NCI-H446 treated with DMSO at 0.1 percent for 48 hours (cell line): ENCODE data around the gene NDST3.
A peak's percentile ranks its signal among the peaks of the same experiment; 100 is the strongest.

ENCODE experiments used
- DNase-seq: peaks from one replicate; lab custom pipeline; 2025; lab: John Stamatoyannopoulos, UW

The NDST3 gene

GRCh38 chr4:118034053-118034785, at the start of gene NDST3:
TSS of gene NDST3 (plus strand) at chr4:118034486. CDS start at chr4:118053911, 19,425 bp downstream.
- DNase-seq = peak; percentile 94

- DNase-seq = no peak
Measured at GRCh38 chr4:117986321-117986720, 48.0 kb upstream of the NDST3 start.

- no peak for DNase-seq
Measured at GRCh38 chr4:117987464-117987863, 46.8 kb upstream of the NDST3 start.

- peak; percentile 93 for DNase-seq
Measured at GRCh38 chr4:117996891-117997290, 37.4 kb upstream of the NDST3 start.

GRCh38 chr4:118004088-118004487, 30.2 kb upstream of the NDST3 start:
- DNase-seq = no peak

GRCh38 chr4:118005883-118006282, 28.4 kb upstream of the NDST3 start:
- DNase-seq = no peak

- DNase-seq = no peak
Measured at GRCh38 chr4:118012142-118012541, 22.1 kb upstream of the NDST3 start.

- DNase-seq = no peak
Measured at GRCh38 chr4:118014831-118015230, 19.5 kb upstream of the NDST3 start.

- DNase-seq = no peak
Measured at GRCh38 chr4:118018381-118019145, 15.7 kb upstream of the NDST3 start.

- DNase-seq = no peak
Measured at GRCh38 chr4:118026806-118027205, 7.5 kb upstream of the NDST3 start.

- no peak for DNase-seq
Measured at GRCh38 chr4:118029224-118029623, 5.1 kb upstream of the NDST3 start.

GRCh38 chr4:118032691-118033090, 1.6 kb upstream of the NDST3 start:
- DNase-seq = peak; percentile 75

GRCh38 chr4:118033148-118034052, 886 bp upstream of the NDST3 start:
- peak; percentile 80 for DNase-seq

GRCh38 chr4:118035309-118035708, 1.0 kb downstream of the NDST3 start:
- no peak for DNase-seq

- no peak for DNase-seq
Measured at GRCh38 chr4:118036336-118036735, 2.0 kb downstream of the NDST3 start.

GRCh38 chr4:118037955-118038354, 3.7 kb downstream of the NDST3 start:
- no peak for DNase-seq

GRCh38 chr4:118046323-118046722, 12.0 kb downstream of the NDST3 start:
- no peak for DNase-seq

- no peak for DNase-seq
Measured at GRCh38 chr4:118047043-118047442, 12.8 kb downstream of the NDST3 start.

- no peak for DNase-seq
Measured at GRCh38 chr4:118058955-118059354, 24.7 kb downstream of the NDST3 start.

- DNase-seq = no peak
Measured at GRCh38 chr4:118059397-118059796, 25.1 kb downstream of the NDST3 start.

- DNase-seq = no peak
Measured at GRCh38 chr4:118076958-118077766, 42.9 kb downstream of the NDST3 start.

- no peak for DNase-seq
Measured at GRCh38 chr4:118077767-118078105, 43.5 kb downstream of the NDST3 start.
